Prostate gland (tissue), 2 donors: Measurements from ENCODE around the gene TRIM37.

Experiments
- CTCF ChIP-seq, 4 experiments: fragments of 200-600 bp in 2 of 4; fragments of 450-650 bp in 2 of 4; sonication (generic) in 2 of 4; IDR thresholded peaks; 1 replicate in 3 of 4; 2 replicates in 1 of 4; pipeline ENCODE4 v1.5.1; 2016 to 2019; ENCODE audit warnings: antibody characterized with exemption in 4 of 4, mild to moderate bottlenecking in 2 of 4, moderate library complexity in 2 of 4
- POLR2AphosphoS5 ChIP-seq: sonication (generic); formaldehyde crosslinking; IDR thresholded peaks from one replicate; pipeline ENCODE4 v1.6.1; 2017; ENCODE audit warnings: antibody characterized with exemption

GRCh38 chr17:58969612-58970011 lies 137.1 kb downstream of the TRIM37 start:
- TF ChIP-seq CTCF (IDR thresholded peaks at IDR 0.05) (no peak), POLR2AphosphoS5 (no peak)
